COLO668 (cell line): Measurements from ENCODE around the gene CCDC60.
A peak's percentile ranks its signal among the peaks of the same experiment; 100 is the strongest.

Source experiments
- DNase-seq: peaks from one replicate; lab custom pipeline; 2025; ENCODE audit not compliant: unreplicated experiment; lab: John Stamatoyannopoulos, UW

CCDC60 gene

DNA sequence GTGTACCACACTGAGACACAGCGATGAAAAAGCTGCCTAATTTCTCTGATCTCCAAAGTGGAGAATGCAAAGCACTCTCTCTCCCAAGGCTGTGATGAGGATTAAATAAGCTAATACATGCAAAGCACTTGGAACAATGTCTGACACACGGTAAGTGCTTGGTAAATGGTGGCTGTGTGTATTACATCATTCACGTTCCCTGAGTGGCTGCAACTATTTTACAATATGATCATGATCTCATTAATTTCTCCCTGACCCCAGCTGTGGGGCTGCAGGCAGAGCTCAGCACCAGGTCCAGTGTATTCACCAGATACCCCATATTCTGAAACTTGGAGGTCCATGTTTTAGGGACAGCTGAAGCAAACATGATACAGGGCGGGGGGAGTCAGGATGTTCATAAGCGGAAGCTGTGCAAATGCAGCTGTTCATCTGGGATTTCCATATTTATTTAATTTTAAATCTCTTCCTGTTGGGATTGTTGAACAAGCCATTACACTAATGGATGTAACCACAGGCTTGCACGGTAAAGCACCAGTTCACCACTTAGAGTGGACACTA is 106.4 kb downstream of the CCDC60 start:
- DNase-seq, result peak; percentile 53

DNA sequence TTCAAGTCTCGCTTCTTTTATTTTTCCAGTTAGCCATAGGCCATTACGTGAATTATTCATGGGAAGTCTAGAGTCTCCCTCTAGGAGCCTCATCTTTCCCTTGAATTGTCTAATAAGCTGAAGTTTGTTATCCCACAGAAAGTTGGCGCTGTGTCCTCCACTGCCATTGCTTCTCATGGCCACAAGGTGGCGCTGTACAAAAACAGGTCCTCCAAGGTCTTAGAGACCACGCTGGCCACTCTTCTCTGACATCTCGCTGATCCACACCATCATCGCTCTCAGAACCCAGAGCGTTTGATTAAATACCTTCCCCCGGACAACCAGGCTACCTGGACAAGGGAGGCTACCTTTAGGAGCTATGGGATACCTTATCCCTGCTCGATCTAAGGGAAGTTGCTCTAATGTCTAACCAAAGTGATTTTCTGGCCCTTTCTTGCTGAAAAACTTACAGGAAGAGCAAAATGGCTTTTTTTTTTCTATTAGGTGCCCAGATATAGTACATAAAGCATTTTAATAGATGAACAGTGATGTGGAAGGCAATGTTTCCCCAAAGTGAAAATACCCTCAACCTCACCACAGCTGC is 110.0 kb downstream of the CCDC60 start:
- DNase-seq, result peak; percentile 43

DNA sequence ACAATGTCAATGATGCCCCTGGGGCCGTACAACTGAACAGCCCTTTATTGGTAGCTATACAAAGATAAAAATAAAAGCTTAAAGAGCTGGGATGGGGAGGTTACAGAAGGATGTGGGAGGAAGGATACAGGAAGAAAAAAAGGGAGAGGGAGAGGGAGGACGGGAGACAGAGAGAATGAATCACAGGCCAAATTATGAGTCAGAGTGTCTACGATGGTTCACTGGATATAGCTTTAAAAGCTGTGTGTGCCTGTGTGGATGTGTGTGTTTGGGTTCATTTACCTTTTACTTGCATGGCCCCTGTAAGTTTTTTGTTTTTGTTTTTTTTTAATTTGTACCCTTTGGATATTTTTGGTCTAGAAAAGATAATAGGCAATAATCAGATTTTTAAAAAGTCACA is 111.9 kb downstream of the CCDC60 start:
- no peak for DNase-seq

DNA sequence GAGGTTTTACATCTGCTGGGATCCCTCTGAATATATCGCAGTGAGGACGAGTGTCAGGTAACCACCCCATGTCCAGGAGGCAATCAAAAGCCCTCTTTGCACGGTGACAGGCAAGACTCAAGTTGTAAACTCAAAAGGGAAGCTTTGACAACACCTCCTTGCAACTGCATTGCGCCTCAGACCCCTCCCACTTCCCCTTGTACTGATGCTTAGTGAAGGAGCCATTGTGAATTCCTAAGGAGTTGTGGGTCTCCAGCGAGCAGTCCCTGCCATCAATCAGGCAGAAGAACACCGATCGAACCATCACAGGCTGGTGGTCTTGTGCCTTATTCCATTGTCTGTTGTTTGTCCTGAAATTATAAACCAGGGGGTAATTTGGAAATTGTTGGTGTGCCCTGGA is 112.6 kb downstream of the CCDC60 start:
- DNase-seq, result no peak

DNA sequence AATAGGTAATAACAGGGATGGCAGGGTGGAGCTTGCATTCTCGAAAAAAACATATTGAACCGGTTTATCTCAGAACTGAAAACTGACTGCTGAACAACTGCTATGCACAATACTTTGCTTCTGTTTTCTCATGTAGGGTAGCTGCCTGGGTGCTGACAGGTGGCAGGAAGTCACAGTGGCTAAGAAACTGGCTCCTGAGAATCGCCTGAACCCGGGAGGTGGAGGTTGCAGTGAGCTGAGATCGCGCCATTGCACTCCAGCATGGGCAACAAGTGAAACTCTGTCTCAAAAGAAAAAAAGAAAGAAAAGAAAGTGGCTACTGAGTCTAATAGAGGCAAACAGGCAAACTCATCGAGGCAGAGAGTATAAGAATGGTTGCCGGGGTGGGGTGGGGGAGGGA is 113.1 kb downstream of the CCDC60 start:
- DNase-seq, result no peak

DNA sequence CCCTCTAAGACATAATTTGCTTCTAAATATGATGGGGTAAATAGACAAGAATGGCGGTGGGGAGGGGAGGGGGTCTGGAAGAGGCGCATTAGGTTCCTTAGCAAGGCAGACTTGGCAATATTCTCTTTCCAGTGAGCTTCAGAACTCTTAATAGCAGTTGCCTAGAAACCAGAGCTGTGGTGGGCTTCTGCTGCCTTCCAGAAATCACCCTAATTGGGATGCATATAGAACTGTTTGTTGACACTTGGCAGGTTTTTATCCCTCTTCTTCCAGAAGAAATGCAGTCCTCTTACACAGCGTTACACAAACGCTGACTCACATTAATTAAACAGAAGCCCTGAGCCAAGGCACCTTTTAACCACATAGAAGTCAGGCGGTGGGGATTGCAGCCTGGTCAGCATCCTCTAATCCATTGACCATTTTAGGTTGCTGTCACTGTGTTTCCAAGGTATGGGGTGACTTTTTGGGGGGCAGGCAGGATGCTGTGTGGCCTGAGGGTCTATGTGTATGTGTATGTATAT is 114.1 kb downstream of the CCDC60 start:
- peak; percentile 21 for DNase-seq

DNA sequence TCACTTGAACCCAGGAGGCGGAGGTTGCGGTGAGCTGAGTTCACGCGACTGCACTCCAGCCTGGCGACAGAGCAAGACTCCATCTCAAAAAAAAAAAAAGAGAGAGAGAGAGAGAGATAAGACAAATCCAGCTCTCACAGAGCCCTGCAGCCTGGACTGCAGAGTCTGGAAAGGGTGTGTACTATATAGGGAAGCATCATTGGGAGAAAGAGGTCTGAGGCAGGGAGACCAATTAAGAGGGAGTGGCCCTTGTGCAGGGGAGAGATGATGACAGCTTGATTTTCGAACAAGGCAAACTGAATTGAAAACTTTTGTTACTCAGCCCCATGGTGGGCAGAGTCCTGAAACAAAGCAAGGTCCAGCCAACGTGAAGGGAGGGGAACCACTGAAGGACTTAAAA is 116.2 kb downstream of the CCDC60 start:
- no peak for DNase-seq

DNA sequence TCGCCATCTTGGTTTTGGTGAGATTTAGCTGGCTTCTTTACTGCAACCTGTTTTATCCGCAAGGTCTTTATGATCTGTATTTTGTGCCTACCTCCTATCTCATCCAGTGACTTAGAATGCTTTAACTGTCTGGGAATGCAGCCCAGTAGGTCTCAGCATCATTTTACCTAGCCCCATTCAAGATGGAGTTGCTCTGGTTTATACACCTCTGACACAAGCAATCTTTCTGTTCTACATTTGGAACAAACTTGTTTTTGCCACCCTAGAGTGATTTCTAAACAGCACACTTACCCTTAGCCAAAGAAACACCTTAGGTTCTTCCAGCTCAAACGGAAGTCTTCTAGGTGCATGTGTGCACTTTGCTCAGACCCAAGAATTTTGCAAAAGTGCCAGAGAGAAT is 122.3 kb downstream of the CCDC60 start:
- DNase-seq, result no peak

DNA sequence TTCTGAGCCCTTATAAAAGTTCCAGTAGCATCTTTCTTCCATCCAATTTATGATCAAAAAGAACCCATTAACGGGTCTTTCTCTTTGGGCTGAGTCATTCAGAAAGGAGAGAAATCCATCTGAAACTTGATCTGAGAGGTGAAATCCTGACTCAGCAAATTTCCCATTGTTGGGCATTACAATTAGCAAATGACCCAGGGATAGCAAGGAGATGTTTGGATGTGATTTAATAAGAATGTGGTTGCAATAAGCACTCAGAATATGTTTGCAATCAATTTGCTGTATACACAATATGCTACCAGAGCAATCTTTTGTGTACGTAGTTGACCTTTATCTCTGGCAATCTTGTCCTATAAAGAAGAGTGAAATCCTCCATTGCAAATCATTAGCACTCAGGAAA is 122.7 kb downstream of the CCDC60 start:
- no peak for DNase-seq

DNA sequence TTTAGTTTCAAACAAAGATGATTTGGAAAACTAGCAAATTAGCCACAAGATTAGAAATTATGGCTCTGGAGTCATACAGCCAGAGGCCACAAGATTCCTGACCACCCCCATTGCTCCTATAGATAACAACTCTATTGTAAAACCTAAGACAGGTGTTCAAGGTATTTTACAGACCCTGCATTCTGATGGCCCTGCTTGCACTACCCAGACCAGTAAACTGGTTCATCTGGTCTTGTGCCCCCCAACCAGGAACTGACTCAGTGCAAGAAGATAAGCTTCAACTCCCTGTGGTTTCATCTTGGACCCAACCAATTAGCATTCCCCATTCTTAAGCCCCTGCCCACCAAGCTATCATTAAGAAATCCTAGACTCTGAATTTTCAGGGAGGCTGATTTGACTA is 125.0 kb downstream of the CCDC60 start:
- DNase-seq, result no peak

DNA sequence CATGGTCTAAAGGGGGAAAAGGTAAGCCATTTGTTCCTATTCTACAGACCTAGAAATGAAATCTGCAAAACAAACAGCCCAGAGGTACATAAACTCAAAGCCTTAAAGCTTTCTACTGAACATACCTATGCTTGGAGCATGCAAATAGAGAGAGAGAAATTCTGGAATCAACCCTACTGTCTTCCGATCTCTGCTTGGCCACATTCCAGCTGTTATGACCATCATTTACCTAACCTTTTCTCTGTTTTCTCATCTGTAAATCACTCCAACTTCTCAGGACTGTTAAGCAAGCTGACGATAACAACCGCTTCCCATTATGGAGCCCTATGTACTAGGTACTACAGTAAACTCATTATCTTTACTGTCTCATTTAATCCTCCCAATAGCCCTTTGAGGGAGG is 126.3 kb downstream of the CCDC60 start:
- DNase-seq, result no peak

DNA sequence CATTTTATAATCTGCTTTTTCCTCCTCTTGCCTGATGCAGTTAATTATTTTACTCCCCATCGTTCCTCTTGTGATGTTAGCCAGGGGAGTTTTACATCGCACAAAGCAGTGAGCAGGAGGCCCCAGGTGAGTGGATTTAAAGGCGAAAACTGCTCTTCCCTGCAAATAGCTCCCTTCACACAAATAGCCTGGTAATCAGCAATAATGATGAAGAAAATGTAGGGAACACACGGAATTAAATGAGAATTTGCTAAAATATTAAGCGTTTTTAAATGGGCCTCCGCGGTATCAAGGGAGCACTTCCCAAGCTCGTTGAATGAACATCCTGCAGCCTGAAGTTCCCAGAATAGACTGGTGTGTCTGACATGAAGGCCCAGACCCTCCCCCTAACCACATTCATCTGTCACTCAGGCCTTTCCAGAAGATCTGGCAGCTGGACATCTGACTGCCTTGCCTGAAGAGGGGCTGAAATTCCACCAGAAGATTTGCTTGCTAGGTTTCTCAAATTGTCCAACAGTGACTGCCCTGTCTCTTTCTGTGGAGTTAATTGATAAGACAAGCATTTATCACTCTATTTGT is 127.2 kb downstream of the CCDC60 start:
- DNase-seq, result no peak

DNA sequence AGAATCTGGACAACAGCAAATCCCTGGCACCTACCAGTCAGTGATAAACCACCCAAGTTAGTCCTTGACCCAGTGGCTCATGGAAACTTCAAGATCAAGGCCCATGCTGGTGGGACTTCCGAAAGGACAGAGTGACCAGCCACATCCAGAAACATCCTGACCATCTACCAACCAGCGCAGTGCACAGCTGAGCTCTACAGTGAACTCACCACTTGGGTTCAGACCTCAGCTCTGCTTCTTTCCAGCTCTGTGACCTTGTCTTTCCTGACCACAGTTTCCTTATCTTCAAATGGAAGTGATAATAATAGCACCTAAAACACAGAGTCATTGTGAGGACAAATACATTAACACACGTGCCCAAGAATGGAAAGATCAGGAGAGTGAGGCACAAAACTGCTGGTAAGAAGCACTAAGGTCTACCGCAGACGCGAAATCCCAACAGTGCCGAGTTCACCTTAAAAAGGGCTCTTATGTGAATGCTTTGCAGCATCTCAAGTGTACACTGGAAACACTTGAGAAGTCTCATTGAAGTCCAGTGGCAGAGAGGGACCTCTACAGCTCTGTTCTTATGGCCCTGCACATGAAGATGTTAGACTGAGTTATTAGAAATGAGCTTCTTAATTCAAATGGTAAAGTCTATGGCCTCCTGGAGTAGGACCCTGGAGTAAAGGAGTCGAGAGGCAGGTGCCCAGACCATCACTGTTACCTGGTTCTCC is 128.8 kb downstream of the CCDC60 start:
- DNase-seq, result no peak

DNA sequence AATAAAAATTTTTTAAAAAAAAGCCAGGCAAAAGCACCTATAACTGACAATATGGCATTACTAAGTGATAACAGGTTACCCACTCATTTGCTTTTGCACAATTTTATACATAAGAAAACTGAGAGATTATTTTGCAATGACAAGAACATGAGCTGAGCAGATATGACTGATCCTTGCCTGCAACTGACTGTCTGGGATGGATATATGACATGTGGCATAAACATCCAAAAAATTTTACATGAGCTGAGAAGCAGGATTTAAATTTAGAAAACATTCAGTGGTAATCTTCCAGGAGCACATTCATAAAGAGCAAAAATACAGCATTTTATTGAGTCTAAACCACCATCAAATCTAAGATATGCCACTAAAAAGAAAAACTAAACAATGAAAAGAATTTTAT is 133.8 kb downstream of the CCDC60 start:
- no peak for DNase-seq

DNA sequence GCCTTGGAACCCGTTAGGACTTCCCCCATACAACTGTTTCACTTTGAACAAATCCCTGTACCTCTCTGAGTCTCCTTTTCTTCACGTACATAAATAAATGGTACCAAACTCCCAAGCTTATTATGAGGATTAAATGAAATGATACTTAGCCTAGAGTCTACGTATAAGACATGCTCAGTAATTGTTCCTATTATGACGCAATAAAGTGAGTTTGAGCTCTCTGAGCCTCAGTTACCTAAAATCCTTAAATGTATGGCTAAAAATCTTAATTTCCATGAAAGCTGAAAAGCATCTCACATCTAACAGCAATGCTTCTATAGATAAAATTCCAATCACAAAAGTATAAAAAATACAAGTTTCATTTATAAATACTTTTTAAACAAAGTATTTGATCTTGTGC is 141.1 kb downstream of the CCDC60 start:
- no peak for DNase-seq

DNA sequence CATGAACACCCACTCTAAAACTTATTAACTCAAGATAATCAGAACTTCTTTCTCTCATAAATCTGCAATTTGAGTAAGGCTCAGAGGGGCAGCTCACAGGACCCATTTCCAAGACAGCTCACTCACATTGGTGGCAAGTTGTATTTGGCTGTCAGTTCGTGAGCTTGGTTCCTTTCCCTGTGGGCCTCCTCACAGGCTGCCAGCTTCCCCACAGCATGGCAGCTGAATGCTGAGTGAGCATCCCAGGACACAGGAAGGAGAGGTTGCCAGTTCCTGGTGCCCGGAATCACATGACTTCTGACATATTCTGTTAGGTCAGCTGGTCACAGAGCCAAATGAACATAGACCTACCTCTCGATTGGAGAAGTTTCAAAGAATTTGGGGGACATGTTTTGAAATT is 142.4 kb downstream of the CCDC60 start:
- no peak for DNase-seq

DNA sequence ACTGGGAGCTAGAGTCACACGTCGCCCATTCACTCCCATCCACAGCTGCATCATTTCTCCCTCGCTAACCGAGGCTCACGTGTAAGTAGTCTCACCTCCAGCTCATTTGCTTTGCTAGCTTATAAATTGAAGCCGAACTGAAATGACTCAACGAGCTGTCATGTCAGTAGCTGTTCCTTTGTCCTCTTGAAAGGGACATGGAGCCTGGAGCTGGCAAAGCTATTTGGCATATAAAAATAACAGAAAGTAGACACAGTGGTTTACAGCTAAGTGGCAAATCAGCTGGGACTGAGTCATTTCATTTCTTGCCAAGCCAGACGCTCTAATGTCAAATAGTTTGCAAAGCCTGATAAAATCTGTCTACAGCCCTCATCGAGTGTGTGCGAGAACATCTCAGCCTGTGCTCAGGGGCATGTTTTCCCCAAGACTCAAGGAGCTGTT is 144.6 kb downstream of the CCDC60 start:
- DNase-seq, result no peak

DNA sequence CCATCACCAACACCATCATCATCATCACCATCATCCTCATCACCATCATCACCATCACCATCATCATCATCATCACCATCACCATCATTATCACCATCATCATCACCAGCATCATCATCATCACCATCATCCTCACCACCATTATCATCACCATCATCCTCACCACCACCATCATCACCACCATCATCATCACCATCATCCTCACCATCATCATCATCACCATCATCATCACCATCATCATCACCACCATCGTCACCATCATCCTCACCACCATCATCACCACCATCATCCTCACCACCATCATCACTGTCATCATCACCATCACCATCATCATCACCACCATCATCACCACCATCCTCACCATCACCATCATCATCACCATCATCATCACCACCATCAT is 146.0 kb downstream of the CCDC60 start:
- DNase-seq, result no peak

DNA sequence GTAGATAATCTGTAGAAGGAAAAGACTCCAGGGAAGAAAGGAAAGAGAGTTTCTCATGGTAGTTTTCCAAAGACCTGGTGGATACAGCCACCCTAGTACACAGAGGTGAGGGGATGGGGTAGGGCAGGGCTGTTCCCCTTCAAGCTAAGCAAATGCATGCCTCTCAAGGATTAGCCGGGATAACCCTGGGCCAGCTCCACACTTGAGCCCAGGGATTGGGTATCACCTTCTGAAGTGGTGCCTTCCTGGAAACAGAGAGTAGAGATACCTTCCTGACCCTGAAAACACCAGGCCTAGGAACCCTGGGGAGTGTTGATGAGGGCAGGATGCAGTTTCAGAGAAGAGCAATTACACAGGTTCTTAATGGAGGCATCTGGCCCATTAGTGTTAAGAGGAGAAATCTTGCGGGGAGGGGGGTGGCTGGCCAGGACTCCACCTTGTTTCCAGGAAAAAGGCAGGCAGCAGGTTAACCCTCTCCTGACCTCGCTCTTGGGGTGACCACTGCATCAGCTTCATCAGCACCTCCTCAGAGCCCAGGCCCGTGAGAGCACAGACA is 152.1 kb downstream of the CCDC60 start:
- DNase-seq, result no peak

DNA sequence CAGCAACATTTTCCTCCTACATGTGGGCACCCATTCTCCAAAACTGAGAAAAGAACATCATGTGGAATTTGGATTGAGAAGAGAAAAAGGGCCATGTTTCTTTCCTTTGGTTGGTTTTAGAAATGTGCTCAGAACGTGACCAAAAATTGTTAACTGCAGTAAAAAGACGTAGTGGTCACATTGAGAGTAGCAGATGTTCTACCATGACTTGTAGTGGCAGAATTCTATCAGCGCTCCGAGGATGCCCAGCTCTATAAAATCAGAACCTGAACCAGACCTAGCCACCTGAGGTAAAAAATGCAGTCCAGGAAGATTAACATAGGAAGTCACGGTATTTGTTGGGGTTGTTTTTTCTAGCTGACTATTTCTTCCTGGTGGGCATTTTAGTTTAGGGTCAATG is 157.3 kb downstream of the CCDC60 start:
- DNase-seq, result no peak

DNA sequence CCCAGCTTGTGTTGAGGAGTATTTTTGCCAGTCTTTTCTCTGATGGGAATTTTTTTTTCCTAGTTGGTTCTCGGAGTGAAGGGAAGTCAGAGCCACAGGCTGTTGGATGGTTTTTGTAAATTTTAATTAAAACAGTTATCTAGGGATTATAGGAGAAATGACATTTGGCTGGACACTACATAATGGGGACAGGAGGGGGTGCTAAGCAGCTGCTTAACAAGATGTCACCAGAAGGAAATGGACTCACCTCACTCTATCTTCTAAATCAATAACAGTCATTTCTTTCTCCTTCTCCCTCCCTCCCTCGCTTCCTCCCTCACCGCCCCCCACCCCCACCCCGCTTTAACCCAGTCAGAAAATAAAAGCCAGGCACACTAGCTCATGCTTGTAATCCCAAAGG is 165.7 kb downstream of the CCDC60 start:
- DNase-seq, result no peak

DNA sequence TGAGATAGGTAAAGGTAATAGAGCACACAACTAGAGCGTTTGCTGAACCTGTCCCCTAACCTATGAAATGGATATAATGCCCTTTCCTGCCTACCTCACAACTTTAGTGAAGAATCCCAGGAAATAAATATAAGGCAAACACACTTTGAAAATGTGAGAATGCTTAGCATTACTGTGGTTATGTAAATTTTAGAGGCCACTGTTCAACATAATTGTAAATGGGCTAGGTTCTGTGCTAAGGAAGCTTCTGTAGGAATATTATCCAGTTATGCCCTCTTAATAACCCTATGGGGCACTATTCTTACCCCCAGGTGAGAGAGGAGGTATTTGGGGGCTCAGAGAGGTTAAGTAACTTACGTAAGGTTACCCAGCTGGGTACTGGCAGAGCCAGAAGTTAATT is 166.5 kb downstream of the CCDC60 start:
- no peak for DNase-seq
